ENCODE results near the gene RIPOR3. TPM values are rescaled to one million over a fixed set of nuclear protein-coding genes. Genes with fewer than 3 reads are reported as not detected.

RIPOR3 gene
- total and polyA plus RNA-seq, 9 of the 15 experiments (the other 6 are each of a cell fraction or from before 2014, with no cell fraction given), result 3.3 to 62.7 (median 21.4) TPM

- TF ChIP-seq MYBL2 (IDR thresholded peaks at IDR 0.05; ENCODE audit: low read depth) (no peak), MYBL2 (CRISPR knock-in tag; IDR thresholded peaks at IDR 0.05; ENCODE audit: borderline replicate concordance) (no peak), E2F8 (IDR thresholded peaks at IDR 0.05; ENCODE audit: low read depth, partially characterized antibody) (no peak), PHB (CRISPR knock-in tag; IDR thresholded peaks at IDR 0.05) (no peak), SIX5 (IDR thresholded peaks at IDR 0.05; ENCODE audit: borderline replicate concordance in 1 of 2, insufficient read depth in 1 of 2, low read depth in 1 of 2, low read length in 2 of 2) (no peak), ZNF239 (CRISPR knock-in tag; IDR thresholded peaks at IDR 0.05) (no peak), RNF219 (CRISPR knock-in tag; IDR thresholded peaks at IDR 0.05) (no peak), LEF1 (IDR thresholded peaks at IDR 0.05) (no peak), MCM3 (IDR thresholded peaks at IDR 0.05) (no peak), ZNF398 (CRISPR knock-in tag; IDR thresholded peaks at IDR 0.05) (no peak), SMAD4 (CRISPR knock-in tag; conservative IDR thresholded peaks at IDR 0.05) (0 out of 2 replicates have a peak, but pooled peaks have one; percentile 14), EWSR1 (IDR thresholded peaks at IDR 0.05; ENCODE audit: borderline replicate concordance, low read depth, partially characterized antibody) (no peak), PCBP2 (IDR thresholded peaks at IDR 0.05; ENCODE audit: low read depth, low read length, poor library complexity, severe bottlenecking) (no peak), RBM14 (IDR thresholded peaks at IDR 0.05; ENCODE audit: borderline replicate concordance, insufficient read depth, low read depth, low read length) (no peak), PHF8 (IDR thresholded peaks at IDR 0.05; ENCODE audit: borderline replicate concordance, low read length) (peak; percentile 11; the same call in 1 of the 2 replicates), TRIM25 (IDR thresholded peaks at IDR 0.05; ENCODE audit: borderline replicate concordance) (no peak), GTF2F1 (IDR thresholded peaks at IDR 0.05; ENCODE audit: low read depth, low read length) (no peak), PHF20 (IDR thresholded peaks at IDR 0.05; ENCODE audit: partially characterized antibody) (no peak)
These were observed 17.7 kb downstream of the RIPOR3 start (continued) for GRCh38 chr20:50673466-50674137.

Measured in K562 (cell line).